Measurements from ENCODE around the gene ITGB6.
"Not testable (repeated sequence)": the region's sequence is repeated elsewhere in the genome, so short reads cannot be mapped to it uniquely, and the experiment has no call there.

- TF ChIP-seq CTCF (IDR thresholded peaks at IDR 0.05); ZFX (IDR thresholded peaks at IDR 0.05; ENCODE audit: borderline replicate concordance): not testable (repeated sequence)
Measured at GRCh38 chr2:160148419-160148818, 51.7 kb downstream of the ITGB6 start.
